ENCODE measurements around the gene DNPEP.

- no peak for TF ChIP-seq CTCF (IDR thresholded peaks at IDR 0.05; ENCODE audit: insufficient read depth, low read length, poor library complexity, severe bottlenecking)
- no peak for TF ChIP-seq EZH2phosphoT487 (conservative IDR thresholded peaks at IDR 0.05; ENCODE audit: low read length)
Measured at GRCh38 chr2:219356834-219357233, 30.9 kb downstream of the DNPEP start.
